ENCODE results near the gene MYEOV. TPM values are rescaled to one million over a fixed set of nuclear protein-coding genes. Genes with fewer than 3 reads are reported as not detected.

The MYEOV gene
- total RNA-seq, 1 donor from 2014 or later = 0.87 TPM

DNA sequence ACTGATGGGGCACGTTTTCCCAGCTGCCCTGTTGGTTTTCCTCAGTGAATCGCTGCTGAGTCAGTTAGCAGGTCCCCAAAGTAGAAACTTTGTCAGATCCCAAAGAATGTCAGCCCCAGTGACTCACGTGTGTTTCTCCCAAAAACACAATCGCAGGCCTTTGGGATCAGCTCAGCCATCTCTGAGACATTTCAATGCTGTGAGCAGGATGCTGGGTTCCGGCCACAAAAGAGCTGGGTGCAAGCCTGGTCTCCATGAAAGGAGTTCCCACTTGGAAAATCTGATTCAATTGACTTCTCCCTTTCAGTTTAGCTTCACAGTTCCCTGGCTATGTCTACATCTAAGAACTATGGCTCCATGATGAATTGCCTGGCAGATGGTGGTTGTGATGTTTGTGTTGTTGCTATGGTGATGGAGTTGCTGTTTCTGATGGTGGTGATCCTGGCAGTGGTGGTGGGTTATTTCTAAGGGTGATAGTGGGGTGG is 28.0 kb downstream of the MYEOV start:
- H3K27me3 Mint-ChIP-seq (ENCODE audit: low read depth) = no peaks in the 10 kb centered on the region
- TF ChIP-seq, protein P1, sequence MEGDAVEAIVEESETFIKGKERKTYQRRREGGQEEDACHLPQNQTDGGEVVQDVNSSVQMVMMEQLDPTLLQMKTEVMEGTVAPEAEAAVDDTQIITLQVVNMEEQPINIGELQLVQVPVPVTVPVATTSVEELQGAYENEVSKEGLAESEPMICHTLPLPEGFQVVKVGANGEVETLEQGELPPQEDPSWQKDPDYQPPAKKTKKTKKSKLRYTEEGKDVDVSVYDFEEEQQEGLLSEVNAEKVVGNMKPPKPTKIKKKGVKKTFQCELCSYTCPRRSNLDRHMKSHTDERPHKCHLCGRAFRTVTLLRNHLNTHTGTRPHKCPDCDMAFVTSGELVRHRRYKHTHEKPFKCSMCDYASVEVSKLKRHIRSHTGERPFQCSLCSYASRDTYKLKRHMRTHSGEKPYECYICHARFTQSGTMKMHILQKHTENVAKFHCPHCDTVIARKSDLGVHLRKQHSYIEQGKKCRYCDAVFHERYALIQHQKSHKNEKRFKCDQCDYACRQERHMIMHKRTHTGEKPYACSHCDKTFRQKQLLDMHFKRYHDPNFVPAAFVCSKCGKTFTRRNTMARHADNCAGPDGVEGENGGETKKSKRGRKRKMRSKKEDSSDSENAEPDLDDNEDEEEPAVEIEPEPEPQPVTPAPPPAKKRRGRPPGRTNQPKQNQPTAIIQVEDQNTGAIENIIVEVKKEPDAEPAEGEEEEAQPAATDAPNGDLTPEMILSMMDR (IDR thresholded peaks at IDR 0.05) = no peak
- H3K36me3 Mint-ChIP-seq (ENCODE audit: low read depth) = peaks cover 3% of the 10 kb centered on the region
- H3K4me1 Mint-ChIP-seq (ENCODE audit: low read depth) = peaks cover 5% of the 10 kb centered on the region
- H3K27ac Mint-ChIP-seq (ENCODE audit: unreplicated experiment) = no peak overlapping the region
- DNase-seq (ENCODE audit: low spot score) = peak; percentile 47
- no peak overlapping the region for H3K4me3 Mint-ChIP-seq (ENCODE audit: unreplicated experiment)
- H3K9me3 Mint-ChIP-seq (ENCODE audit: low read depth) = peaks cover 7% of the 10 kb centered on the region

DNA sequence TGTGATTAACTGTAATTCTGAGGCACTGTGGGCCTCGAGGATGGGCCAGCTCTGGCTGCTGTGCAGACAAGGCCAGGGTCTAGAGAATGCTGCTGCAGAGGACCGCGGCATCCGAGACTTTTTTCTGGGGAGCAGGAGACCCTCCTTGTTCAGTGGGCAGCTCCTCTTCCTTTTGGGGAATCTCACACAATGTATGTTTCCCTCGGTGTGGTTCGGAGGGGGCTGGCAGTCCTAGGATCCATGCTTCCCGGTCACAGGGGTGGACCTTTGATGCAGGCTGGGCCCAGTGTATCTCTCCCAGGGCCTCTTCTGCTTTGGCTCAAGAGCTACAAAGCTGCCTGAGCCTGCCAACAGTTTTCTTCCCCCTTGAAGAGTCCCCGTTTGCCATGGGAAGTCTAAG is 31.5 kb downstream of the MYEOV start:
- no peaks in the 10 kb centered on the region for H3K4me1 Mint-ChIP-seq (ENCODE audit: low read depth)
- peaks cover 2% of the 10 kb centered on the region for H3K9me3 Mint-ChIP-seq (ENCODE audit: low read depth)
- no peak overlapping the region for H3K27ac Mint-ChIP-seq (ENCODE audit: unreplicated experiment)
- H3K36me3 Mint-ChIP-seq (ENCODE audit: low read depth) = no peaks in the 10 kb centered on the region
- no peak overlapping the region for H3K4me3 Mint-ChIP-seq (ENCODE audit: unreplicated experiment)
- DNase-seq (ENCODE audit: low spot score) = peak; percentile 57
- H3K27me3 Mint-ChIP-seq (ENCODE audit: low read depth) = no peaks in the 10 kb centered on the region
- TF ChIP-seq, protein P1 (IDR thresholded peaks at IDR 0.05) = no peak

DNA sequence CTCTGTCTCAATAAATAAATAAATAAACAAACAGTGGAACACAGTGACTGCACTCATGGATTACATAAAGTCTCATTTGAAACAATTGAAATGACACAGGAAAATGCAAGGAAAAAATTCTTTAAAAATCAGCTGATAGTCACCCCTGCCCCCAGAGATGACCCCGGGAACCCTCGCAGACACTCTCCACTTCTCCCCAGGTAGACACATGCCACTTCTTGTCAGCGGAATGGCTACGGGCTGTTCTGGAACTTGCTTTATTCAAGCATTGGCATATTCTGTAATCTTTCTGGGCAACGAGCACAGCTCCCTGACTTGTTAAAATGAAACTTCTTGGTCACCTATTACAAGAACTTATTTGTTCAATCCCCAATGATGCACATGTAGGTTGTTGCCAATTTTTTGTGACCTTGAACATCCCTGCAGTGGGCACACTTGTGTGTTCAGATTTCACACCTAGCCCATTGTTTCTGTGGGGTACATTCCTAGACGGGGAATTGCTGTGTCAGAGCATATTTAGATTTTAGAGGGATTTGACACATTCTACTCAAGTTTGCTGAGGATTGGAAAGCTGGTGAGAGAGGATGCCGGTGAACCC is 32.8 kb downstream of the MYEOV start:
- H3K27me3 Mint-ChIP-seq (ENCODE audit: low read depth) = no peaks in the 10 kb centered on the region
- no peaks in the 10 kb centered on the region for H3K4me1 Mint-ChIP-seq (ENCODE audit: low read depth)
- peak; percentile 15 for DNase-seq (ENCODE audit: low spot score)
- peaks cover 8% of the 10 kb centered on the region for H3K9me3 Mint-ChIP-seq (ENCODE audit: low read depth)
- no peak overlapping the region for H3K27ac Mint-ChIP-seq (ENCODE audit: unreplicated experiment)
- H3K4me3 Mint-ChIP-seq (ENCODE audit: unreplicated experiment) = no peak overlapping the region
- TF ChIP-seq, protein P1 (IDR thresholded peaks at IDR 0.05) = no peak
- peaks cover 2% of the 10 kb centered on the region for H3K36me3 Mint-ChIP-seq (ENCODE audit: low read depth)

DNA sequence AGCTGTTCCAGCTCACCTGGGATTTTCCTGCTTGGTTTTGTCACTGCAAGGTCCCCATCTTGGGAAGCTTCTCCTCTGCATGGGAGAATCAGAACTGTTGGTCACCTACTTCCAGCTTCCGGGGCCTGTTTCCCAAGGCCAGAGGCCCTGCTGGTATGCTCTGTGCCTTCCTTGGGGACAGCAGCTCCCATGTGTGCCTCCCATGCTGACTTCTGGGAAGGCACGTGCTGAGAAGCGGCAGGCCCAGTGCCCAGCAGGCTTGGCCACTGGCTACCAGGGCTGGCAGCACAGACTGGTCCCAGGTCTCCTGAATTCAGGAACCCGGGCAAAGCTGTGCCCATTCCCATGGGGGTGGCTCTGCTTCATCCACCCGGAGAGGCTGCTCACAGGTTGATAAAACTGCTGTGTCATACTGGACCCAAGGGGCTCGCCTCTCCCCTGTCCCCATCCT is 33.8 kb downstream of the MYEOV start:
- H3K4me1 Mint-ChIP-seq (ENCODE audit: low read depth) = no peaks in the 10 kb centered on the region
- DNase-seq (ENCODE audit: low spot score) = peak; percentile 55
- H3K27me3 Mint-ChIP-seq (ENCODE audit: low read depth) = no peaks in the 10 kb centered on the region
- H3K9me3 Mint-ChIP-seq (ENCODE audit: low read depth) = peaks cover 9% of the 10 kb centered on the region
- TF ChIP-seq, protein P1 (IDR thresholded peaks at IDR 0.05) = no peak
- no peak overlapping the region for H3K4me3 Mint-ChIP-seq (ENCODE audit: unreplicated experiment)
- peaks cover 2% of the 10 kb centered on the region for H3K36me3 Mint-ChIP-seq (ENCODE audit: low read depth)
- H3K27ac Mint-ChIP-seq (ENCODE audit: unreplicated experiment) = no peak overlapping the region

DNA sequence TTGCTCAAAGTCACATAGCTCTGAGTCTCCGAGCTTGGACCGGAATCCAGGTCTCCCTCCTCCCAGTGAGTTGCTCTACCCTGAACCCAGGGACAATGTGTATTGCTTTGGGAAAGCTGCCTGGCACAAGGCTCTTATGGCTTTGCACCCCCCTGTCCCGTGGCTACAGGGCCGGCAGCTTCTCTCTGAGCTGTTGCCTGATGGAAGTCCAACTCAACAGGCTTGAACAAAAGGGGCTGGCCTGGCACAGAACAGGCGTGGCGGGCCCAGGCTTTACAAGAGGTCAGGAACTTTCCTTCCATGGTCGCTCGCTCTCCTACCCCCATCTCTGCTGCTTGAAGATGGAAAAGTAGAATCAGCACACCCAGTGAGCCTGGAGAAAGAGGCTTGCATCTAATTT is 34.3 kb downstream of the MYEOV start:
- peaks cover 2% of the 10 kb centered on the region for H3K36me3 Mint-ChIP-seq (ENCODE audit: low read depth)
- no peaks in the 10 kb centered on the region for H3K27me3 Mint-ChIP-seq (ENCODE audit: low read depth)
- H3K9me3 Mint-ChIP-seq (ENCODE audit: low read depth) = peaks cover 9% of the 10 kb centered on the region
- no peaks in the 10 kb centered on the region for H3K4me1 Mint-ChIP-seq (ENCODE audit: low read depth)
- no peak overlapping the region for H3K4me3 Mint-ChIP-seq (ENCODE audit: unreplicated experiment)
- TF ChIP-seq, protein P1 (IDR thresholded peaks at IDR 0.05) = no peak
- no peak overlapping the region for H3K27ac Mint-ChIP-seq (ENCODE audit: unreplicated experiment)
- DNase-seq (ENCODE audit: low spot score) = peak; percentile 55
